Uterus (tissue), 2 donors: ENCODE results near the gene AUTS2.

Experiments used
- POLR2A ChIP-seq, 2 donors: fragments of 450-650 bp; IDR thresholded peaks; one replicate each; pipeline ENCODE4 v1.6.1; 2016; ENCODE audit warnings: antibody characterized with exemption in 2 of 2, mild to moderate bottlenecking in 1 of 2, moderate library complexity in 1 of 2
- TF ChIP-seq, protein P1 (sequence below), 4 experiments: fragments of 200-600 bp in 2 of 4; fragments of 450-650 bp in 2 of 4; sonication (generic) in 2 of 4; IDR thresholded peaks; one replicate each; pipeline ENCODE4 v1.5.1; 2016 to 2019; ENCODE audit warnings: antibody characterized with exemption in 4 of 4, mild to moderate bottlenecking in 2 of 4, moderate library complexity in 1 of 4

DNA sequence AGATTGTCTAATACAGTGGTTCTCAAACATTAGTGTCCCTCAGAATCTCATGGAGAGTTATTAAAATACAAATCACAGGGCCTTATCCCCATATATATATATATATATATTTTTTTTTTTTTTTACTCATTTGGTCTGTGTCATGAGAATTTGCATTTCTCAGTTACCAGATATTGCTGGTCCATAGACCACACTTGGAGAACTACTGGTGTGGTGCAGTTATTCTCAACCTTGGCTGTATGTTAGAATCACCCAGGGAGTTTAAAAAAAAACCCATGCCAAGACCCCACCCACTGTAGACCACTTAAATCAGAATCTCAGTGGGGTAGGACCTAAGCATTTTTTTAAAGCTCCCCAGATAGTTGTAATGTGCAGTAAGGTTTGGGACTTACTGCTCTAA, 179.9 kb downstream of the AUTS2 start:
- TF ChIP-seq POLR2A (IDR thresholded peaks at IDR 0.05) = no peak
- TF ChIP-seq, protein P1, sequence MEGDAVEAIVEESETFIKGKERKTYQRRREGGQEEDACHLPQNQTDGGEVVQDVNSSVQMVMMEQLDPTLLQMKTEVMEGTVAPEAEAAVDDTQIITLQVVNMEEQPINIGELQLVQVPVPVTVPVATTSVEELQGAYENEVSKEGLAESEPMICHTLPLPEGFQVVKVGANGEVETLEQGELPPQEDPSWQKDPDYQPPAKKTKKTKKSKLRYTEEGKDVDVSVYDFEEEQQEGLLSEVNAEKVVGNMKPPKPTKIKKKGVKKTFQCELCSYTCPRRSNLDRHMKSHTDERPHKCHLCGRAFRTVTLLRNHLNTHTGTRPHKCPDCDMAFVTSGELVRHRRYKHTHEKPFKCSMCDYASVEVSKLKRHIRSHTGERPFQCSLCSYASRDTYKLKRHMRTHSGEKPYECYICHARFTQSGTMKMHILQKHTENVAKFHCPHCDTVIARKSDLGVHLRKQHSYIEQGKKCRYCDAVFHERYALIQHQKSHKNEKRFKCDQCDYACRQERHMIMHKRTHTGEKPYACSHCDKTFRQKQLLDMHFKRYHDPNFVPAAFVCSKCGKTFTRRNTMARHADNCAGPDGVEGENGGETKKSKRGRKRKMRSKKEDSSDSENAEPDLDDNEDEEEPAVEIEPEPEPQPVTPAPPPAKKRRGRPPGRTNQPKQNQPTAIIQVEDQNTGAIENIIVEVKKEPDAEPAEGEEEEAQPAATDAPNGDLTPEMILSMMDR (IDR thresholded peaks at IDR 0.05) = no peak
